Measurements from ENCODE around the gene CSKMT.
"Not testable (repeated sequence)": the region's sequence is repeated elsewhere in the genome, so short reads cannot be mapped to it uniquely, and the experiment has no call there.

Gene CSKMT

GRCh38 chr11:62671608-62672389, 6.7 kb downstream of the CSKMT start, which contains the start of the genes LBHD1 and UQCC3:
Gene LBHD1, minus strand, starts transcription at chr11:62672267. Its CDS starts 2,236 bp downstream, at chr11:62670031.
Gene UQCC3, plus strand, starts transcription at chr11:62671673. Its CDS starts 73 bp downstream, at chr11:62671746.
- Histone ChIP-seq H3K4me3 (ENCODE audit: insufficient read depth, low read length, poor library complexity, severe bottlenecking) (peak within 1 kb of the TSS; percentile 69), H3K9me3 (ENCODE audit: insufficient read depth, low read length) (no peaks in the 10 kb centered on the region), H3K9ac (ENCODE audit: low read length) (peak within 1 kb of the TSS; percentile 81), H2AFZ (ENCODE audit: low read depth, low read length, severe bottlenecking) (peak within 1 kb of the TSS; percentile 68), H4K20me1 (ENCODE audit: low read depth, low read length) (no peaks in the 10 kb centered on the region), H3K27me3 (ENCODE audit: low read length) (no peaks in the 10 kb centered on the region), H3K4me2 (ENCODE audit: low read depth, low read length, poor library complexity, severe bottlenecking) (peak within 1 kb of the TSS; percentile 91), H3K36me3 (ENCODE audit: low read length) (no peaks in the 10 kb centered on the region), H3F3A (ENCODE audit: insufficient read depth) (peaks cover 49% of the 10 kb centered on the region), H3K27ac (ENCODE audit: low read depth, low read length) (peak within 1 kb of the TSS; percentile 79), H3K79me2 (ENCODE audit: insufficient read depth, low read length) (peaks cover 42% of the 10 kb centered on the region), H3K9me2 (replicated peaks; ENCODE audit: insufficient read depth, low read length) (no peaks in the 10 kb centered on the region)
- TF ChIP-seq EZH2phosphoT487 (conservative IDR thresholded peaks at IDR 0.05; ENCODE audit: low read length) (no peak), CTCF (IDR thresholded peaks at IDR 0.05; ENCODE audit: insufficient read depth, low read length, poor library complexity, severe bottlenecking) (no peak)

- H2AFZ ChIP-seq (ENCODE audit: low read depth, low read length, severe bottlenecking), result no peak overlapping the region
- H3K36me3 ChIP-seq (ENCODE audit: low read length), result no peaks in the 10 kb centered on the region
- no peaks in the 10 kb centered on the region for H3K9me2 ChIP-seq (replicated peaks; ENCODE audit: insufficient read depth, low read length)
- no peak overlapping the region; the same call in 1 of the 2 replicates for H3K27ac ChIP-seq (ENCODE audit: low read depth, low read length)
- no peaks in the 10 kb centered on the region for H3K9me3 ChIP-seq (ENCODE audit: insufficient read depth, low read length)
- no peaks in the 10 kb centered on the region for H3K27me3 ChIP-seq (ENCODE audit: low read length)
- no peaks in the 10 kb centered on the region for H4K20me1 ChIP-seq (ENCODE audit: low read depth, low read length)
- no peak for TF ChIP-seq EZH2phosphoT487 (conservative IDR thresholded peaks at IDR 0.05; ENCODE audit: low read length)
- TF ChIP-seq CTCF (IDR thresholded peaks at IDR 0.05; ENCODE audit: insufficient read depth, low read length, poor library complexity, severe bottlenecking), result no peak
- peaks cover 38% of the 10 kb centered on the region for H3K79me2 ChIP-seq (ENCODE audit: insufficient read depth, low read length)
- peak overlapping the region; percentile 91 for H3K4me2 ChIP-seq (ENCODE audit: low read depth, low read length, poor library complexity, severe bottlenecking)
- peaks cover 39% of the 10 kb centered on the region for H3F3A ChIP-seq (ENCODE audit: insufficient read depth)
- H3K4me3 ChIP-seq (ENCODE audit: insufficient read depth, low read length, poor library complexity, severe bottlenecking), result no peak overlapping the region
- peak overlapping the region; percentile 81 for H3K9ac ChIP-seq (ENCODE audit: low read length)
Observed at GRCh38 chr11:62673196-62673525, 8.0 kb downstream of the CSKMT start.

GRCh38 chr11:62675415-62675814, 10.3 kb downstream of the CSKMT start:
- H3K4me3 ChIP-seq (ENCODE audit: insufficient read depth, low read length, poor library complexity, severe bottlenecking); H3K27ac ChIP-seq (ENCODE audit: low read depth, low read length); H4K20me1 ChIP-seq (ENCODE audit: low read depth, low read length); H3K27me3 ChIP-seq (ENCODE audit: low read length); H3K9ac ChIP-seq (ENCODE audit: low read length); H3K4me2 ChIP-seq (ENCODE audit: low read depth, low read length, poor library complexity, severe bottlenecking); H3K36me3 ChIP-seq (ENCODE audit: low read length); H3K9me2 ChIP-seq (replicated peaks; ENCODE audit: insufficient read depth, low read length); H2AFZ ChIP-seq (ENCODE audit: low read depth, low read length, severe bottlenecking); H3K9me3 ChIP-seq (ENCODE audit: insufficient read depth, low read length): not testable (repeated sequence)
- Histone ChIP-seq H3K79me2 (ENCODE audit: insufficient read depth, low read length) (peaks cover 45% of the 10 kb centered on the region), H3F3A (ENCODE audit: insufficient read depth) (peaks cover 18% of the 10 kb centered on the region)

GRCh38 chr11:62676698-62677097, 11.6 kb downstream of the CSKMT start:
- Histone ChIP-seq H3K36me3 (ENCODE audit: low read length) (no peaks in the 10 kb centered on the region), H3F3A (ENCODE audit: insufficient read depth) (peaks cover 26% of the 10 kb centered on the region), H3K4me2 (ENCODE audit: low read depth, low read length, poor library complexity, severe bottlenecking) (no peak overlapping the region), H2AFZ (ENCODE audit: low read depth, low read length, severe bottlenecking) (no peak overlapping the region), H3K4me3 (ENCODE audit: insufficient read depth, low read length, poor library complexity, severe bottlenecking) (no peak overlapping the region), H4K20me1 (ENCODE audit: low read depth, low read length) (no peaks in the 10 kb centered on the region), H3K9ac (ENCODE audit: low read length) (no peak overlapping the region), H3K27ac (ENCODE audit: low read depth, low read length) (no peak overlapping the region), H3K27me3 (ENCODE audit: low read length) (no peaks in the 10 kb centered on the region), H3K79me2 (ENCODE audit: insufficient read depth, low read length) (peaks cover 33% of the 10 kb centered on the region; the same call in 1 of the 2 replicates), H3K9me3 (ENCODE audit: insufficient read depth, low read length) (no peaks in the 10 kb centered on the region), H3K9me2 (replicated peaks; ENCODE audit: insufficient read depth, low read length) (no peaks in the 10 kb centered on the region)
- TF ChIP-seq EZH2phosphoT487 (conservative IDR thresholded peaks at IDR 0.05; ENCODE audit: low read length) (no peak), CTCF (IDR thresholded peaks at IDR 0.05; ENCODE audit: insufficient read depth, low read length, poor library complexity, severe bottlenecking) (no peak)

All from SU-DHL-6 (cell line).